Nephron progenitor cell (in vitro differentiated cells): ENCODE data around the gene NPW.
A peak's percentile ranks its signal among the peaks of the same experiment; 100 is the strongest.

Source experiments
- DNase-seq: peaks from one replicate; pipeline ENCODE4 v3.0.0; 2021
- H3K27ac Mint-ChIP-seq: 2 replicates; pipeline ENCODE4 v1.8.0; 2021; ENCODE audit warnings: mild to moderate bottlenecking, moderate library complexity, mixed read lengths
- H3K27me3 Mint-ChIP-seq: 2 replicates; pipeline ENCODE4 v1.8.0; 2021; ENCODE audit warnings: mild to moderate bottlenecking, low read depth, mixed read lengths; ENCODE audit not compliant: poor library complexity
- H3K36me3 Mint-ChIP-seq: 2 replicates; pipeline ENCODE4 v1.8.0; 2021; ENCODE audit warnings: low read depth, mixed read lengths
- H3K4me1 Mint-ChIP-seq: 2 replicates; pipeline ENCODE4 v1.8.0; 2021; ENCODE audit warnings: mixed read lengths
- H3K4me3 Mint-ChIP-seq: 2 replicates; pipeline ENCODE4 v1.8.0; 2021; ENCODE audit warnings: mild to moderate bottlenecking, moderate library complexity, mixed read lengths
- H3K9me3 Mint-ChIP-seq: 2 replicates; pipeline ENCODE4 v1.8.0; 2021; ENCODE audit warnings: mild to moderate bottlenecking, moderate library complexity, mixed read lengths
- CTCF ChIP-seq: fragments of 200-600 bp; sonication (generic); IDR thresholded peaks from 2 replicates; pipeline ENCODE4 v1.5.0; 2021; ENCODE audit warnings: antibody characterized with exemption

The NPW gene

GRCh38 chr16:2002406-2003230 lies 17.0 kb upstream of the NPW start:
- TF ChIP-seq CTCF: no peak
- Mint-ChIP-seq H3K4me3 (no peak overlapping the region), H3K27ac (no peak overlapping the region), H3K9me3 (no peaks in the 10 kb centered on the region), H3K27me3 (no peaks in the 10 kb centered on the region), H3K36me3 (peaks cover 16% of the 10 kb centered on the region), H3K4me1 (peaks cover 31% of the 10 kb centered on the region)
- DNase-seq: no peak

- no peaks in the 10 kb centered on the region for H3K9me3 Mint-ChIP-seq
- peaks cover 12% of the 10 kb centered on the region for H3K36me3 Mint-ChIP-seq
- DNase-seq: no peak
- H3K27me3 Mint-ChIP-seq: no peaks in the 10 kb centered on the region
- no peak for TF ChIP-seq CTCF
- peaks cover 38% of the 10 kb centered on the region for H3K4me1 Mint-ChIP-seq
- H3K27ac Mint-ChIP-seq: no peak overlapping the region
- H3K4me3 Mint-ChIP-seq: no peak overlapping the region
Measured at GRCh38 chr16:2003231-2003826, 16.3 kb upstream of the NPW start.

GRCh38 chr16:2003827-2004641 lies 15.6 kb upstream of the NPW start:
- no peak overlapping the region for H3K4me3 Mint-ChIP-seq
- H3K36me3 Mint-ChIP-seq: peaks cover 10% of the 10 kb centered on the region
- H3K27me3 Mint-ChIP-seq: no peaks in the 10 kb centered on the region
- no peak overlapping the region for H3K27ac Mint-ChIP-seq
- peak; percentile 98 for DNase-seq
- H3K9me3 Mint-ChIP-seq: no peaks in the 10 kb centered on the region
- peaks cover 45% of the 10 kb centered on the region for H3K4me1 Mint-ChIP-seq
- TF ChIP-seq CTCF: peak; percentile 94

GRCh38 chr16:2004795-2005517 lies 14.6 kb upstream of the NPW start:
- no peak overlapping the region for H3K4me3 Mint-ChIP-seq
- H3K27ac Mint-ChIP-seq: no peak overlapping the region
- DNase-seq: no peak
- peaks cover 46% of the 10 kb centered on the region for H3K4me1 Mint-ChIP-seq
- no peaks in the 10 kb centered on the region for H3K9me3 Mint-ChIP-seq
- TF ChIP-seq CTCF: no peak
- H3K27me3 Mint-ChIP-seq: no peaks in the 10 kb centered on the region
- H3K36me3 Mint-ChIP-seq: peaks cover 10% of the 10 kb centered on the region

- H3K36me3 Mint-ChIP-seq: peaks cover 10% of the 10 kb centered on the region
- no peak overlapping the region for H3K27ac Mint-ChIP-seq
- peaks cover 53% of the 10 kb centered on the region for H3K4me1 Mint-ChIP-seq
- no peaks in the 10 kb centered on the region for H3K27me3 Mint-ChIP-seq
- no peaks in the 10 kb centered on the region for H3K9me3 Mint-ChIP-seq
- DNase-seq: no peak
- no peak for TF ChIP-seq CTCF
- H3K4me3 Mint-ChIP-seq: no peak overlapping the region
Measured at GRCh38 chr16:2005646-2006045, 13.9 kb upstream of the NPW start.
